Fibroblast of lung (primary cell): ENCODE results near the gene ADH6. TPM values are rescaled to one million over a fixed set of nuclear protein-coding genes. Genes with fewer than 3 reads are reported as not detected.
A peak's percentile ranks its signal among the peaks of the same experiment; 100 is the strongest.
"Not testable (repeated sequence)": the region's sequence is repeated elsewhere in the genome, so short reads cannot be mapped to it uniquely, and the experiment has no call there.

Experiments
- DNase-seq, 2 donors: peaks; one replicate each; pipeline versions ENCODE4 v3.0.0 to v3.0.0-alpha.2; 2010; ENCODE audit warnings: low read depth in 2 of 2
- H2AFZ ChIP-seq: 2 replicates; pipeline ENCODE4 v1.5.1; 2012; ENCODE audit warnings: low read length, control low read depth, inconsistent platforms
- H3K27ac ChIP-seq: 2 replicates; pipeline ENCODE4 v1.5.1; 2011; ENCODE audit warnings: low read length, control low read depth; ENCODE audit not compliant: insufficient read depth
- H3K27me3 ChIP-seq: 2 replicates; pipeline ENCODE4 v1.5.1; 2011; ENCODE audit warnings: mild to moderate bottlenecking, low read length; ENCODE audit not compliant: control insufficient read depth, insufficient read depth
- H3K36me3 ChIP-seq: 2 replicates; pipeline ENCODE4 v1.5.1; 2011; ENCODE audit warnings: low read length; ENCODE audit not compliant: control insufficient read depth, insufficient read depth
- H3K4me1 ChIP-seq: 2 replicates; pipeline ENCODE4 v1.5.1; 2011; ENCODE audit warnings: low read length; ENCODE audit not compliant: control insufficient read depth, insufficient read depth; ENCODE audit errors: extremely low read depth
- H3K4me2 ChIP-seq: 2 replicates; pipeline ENCODE4 v1.5.1; 2011; ENCODE audit warnings: low read length, control low read depth; ENCODE audit not compliant: insufficient read depth; ENCODE audit errors: extremely low read depth
- H3K4me3 ChIP-seq, 4 experiments: fragments of 200-600 bp in 1 of 4; sonication (generic) in 1 of 4; replicated peaks in 1 of 4; 2 replicates each; pipeline ENCODE4 v1.5.1; 2011 to 2016; ENCODE audit warnings: low read length in 4 of 4, low read depth in 3 of 4, mild to moderate bottlenecking in 3 of 4, control low read depth in 2 of 4, inconsistent platforms in 1 of 4, mixed read lengths in 1 of 4; ENCODE audit not compliant: insufficient read depth in 1 of 4; ENCODE audit errors: control extremely low read depth in 1 of 4
- H3K79me2 ChIP-seq: 2 replicates; pipeline ENCODE4 v1.5.1; 2012; ENCODE audit warnings: mild to moderate bottlenecking, low read length, inconsistent platforms; ENCODE audit not compliant: control insufficient read depth, insufficient read depth
- H3K9ac ChIP-seq: 2 replicates; pipeline ENCODE4 v1.5.1; 2011; ENCODE audit warnings: mild to moderate bottlenecking, low read length, control low read depth; ENCODE audit not compliant: insufficient read depth
- H3K9me3 ChIP-seq: 2 replicates; pipeline ENCODE4 v1.5.1; 2012; ENCODE audit warnings: low read depth, low read length; ENCODE audit not compliant: control insufficient read depth, insufficient read depth
- H4K20me1 ChIP-seq: 2 replicates; pipeline ENCODE4 v1.5.1; 2011; ENCODE audit warnings: low read length; ENCODE audit not compliant: control insufficient read depth, insufficient read depth; ENCODE audit errors: extremely low read depth
- EZH2 ChIP-seq: IDR thresholded peaks from 2 replicates; pipeline ENCODE4 v1.5.1; 2012; ENCODE audit warnings: low read length, control low read depth, mild to moderate bottlenecking; ENCODE audit errors: missing control alignments
- polyA plus RNA-seq, 2 donors: library from polyadenylated mRNA; depleted of rRNA in 1 of 2; stranded (reverse) in 1 of 2; unstranded in 1 of 2; fragments of >200 nt; gene quantifications; 2 replicates each; pipeline ENCODE4 v1.2.1, GENCODE V29; 2011 to 2012; ENCODE audit warnings: missing spikeins in 1 of 2
- total RNA-seq: library from RNA; depleted of rRNA; stranded (reverse); fragments of >200 nt; gene quantifications from 2 replicates; pipeline ENCODE4 v1.2.1, GENCODE V29; 2014
- TF ChIP-seq, protein P1 (sequence below), 2 donors: IDR thresholded peaks in 1 of 2; conservative IDR thresholded peaks in 1 of 2; 1 replicate in 1 of 2; 2 replicates in 1 of 2; pipeline ENCODE4 v1.5.1; 2011 to 2012; ENCODE audit warnings: low read length in 2 of 2, control low read depth in 1 of 2, inconsistent platforms in 1 of 2, low read depth in 1 of 2, mild to moderate bottlenecking in 1 of 2

ADH6 gene
- total and polyA plus RNA-seq, 2 donors (not counting 1 experiment from before 2014, with no cell fraction given) = 0.17 to 0.68 TPM

- DNase-seq = peak; percentile 3 to 50
Observed at GRCh38 chr4:99248714-99249113, 29.7 kb upstream of the ADH6 start.

GRCh38 chr4:99235955-99236354 lies 16.9 kb upstream of the ADH6 start:
- no peaks in the 10 kb centered on the region for H3K9me3 ChIP-seq
- H3K27me3 ChIP-seq = no peaks in the 10 kb centered on the region
- H3K9ac ChIP-seq = no peak overlapping the region
- DNase-seq = no peak
- no peak overlapping the region for H3K27ac ChIP-seq
- H3K4me1 ChIP-seq = no peaks in the 10 kb centered on the region
- H2AFZ ChIP-seq = no peak overlapping the region
- TF ChIP-seq EZH2 = no peak
- TF ChIP-seq, protein P1, sequence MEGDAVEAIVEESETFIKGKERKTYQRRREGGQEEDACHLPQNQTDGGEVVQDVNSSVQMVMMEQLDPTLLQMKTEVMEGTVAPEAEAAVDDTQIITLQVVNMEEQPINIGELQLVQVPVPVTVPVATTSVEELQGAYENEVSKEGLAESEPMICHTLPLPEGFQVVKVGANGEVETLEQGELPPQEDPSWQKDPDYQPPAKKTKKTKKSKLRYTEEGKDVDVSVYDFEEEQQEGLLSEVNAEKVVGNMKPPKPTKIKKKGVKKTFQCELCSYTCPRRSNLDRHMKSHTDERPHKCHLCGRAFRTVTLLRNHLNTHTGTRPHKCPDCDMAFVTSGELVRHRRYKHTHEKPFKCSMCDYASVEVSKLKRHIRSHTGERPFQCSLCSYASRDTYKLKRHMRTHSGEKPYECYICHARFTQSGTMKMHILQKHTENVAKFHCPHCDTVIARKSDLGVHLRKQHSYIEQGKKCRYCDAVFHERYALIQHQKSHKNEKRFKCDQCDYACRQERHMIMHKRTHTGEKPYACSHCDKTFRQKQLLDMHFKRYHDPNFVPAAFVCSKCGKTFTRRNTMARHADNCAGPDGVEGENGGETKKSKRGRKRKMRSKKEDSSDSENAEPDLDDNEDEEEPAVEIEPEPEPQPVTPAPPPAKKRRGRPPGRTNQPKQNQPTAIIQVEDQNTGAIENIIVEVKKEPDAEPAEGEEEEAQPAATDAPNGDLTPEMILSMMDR (conservative IDR thresholded peaks at IDR 0.05 in 1 of 2, IDR thresholded peaks at IDR 0.05 in 1 of 2; ENCODE audit: low read depth in 1 of 2, low read length in 2 of 2) = no peak
- no peaks in the 10 kb centered on the region for H3K79me2 ChIP-seq
- no peaks in the 10 kb centered on the region for H3K36me3 ChIP-seq
- no peak overlapping the region for H3K4me2 ChIP-seq
- no peaks in the 10 kb centered on the region for H4K20me1 ChIP-seq
- no peak overlapping the region for H3K4me3 ChIP-seq

More at GRCh38 chr4:99248714-99249113, 29.7 kb upstream of the ADH6 start:
- no peaks in the 10 kb centered on the region for H3K9me3 ChIP-seq
- no peak overlapping the region for H3K9ac ChIP-seq
- TF ChIP-seq, protein P1 (conservative IDR thresholded peaks at IDR 0.05 in 1 of 2, IDR thresholded peaks at IDR 0.05 in 1 of 2; ENCODE audit: low read depth in 1 of 2, low read length in 2 of 2) = no peak
- TF ChIP-seq EZH2 = no peak
- H3K27ac ChIP-seq = no peak overlapping the region
- H4K20me1 ChIP-seq = no peaks in the 10 kb centered on the region
- H3K4me2 ChIP-seq = no peak overlapping the region
- H3K36me3 ChIP-seq = no peaks in the 10 kb centered on the region
- H3K27me3 ChIP-seq = no peaks in the 10 kb centered on the region
- H3K4me1 ChIP-seq = no peaks in the 10 kb centered on the region
- no peak overlapping the region for H2AFZ ChIP-seq
- H3K79me2 ChIP-seq = no peaks in the 10 kb centered on the region
- no peak overlapping the region for H3K4me3 ChIP-seq

DNA sequence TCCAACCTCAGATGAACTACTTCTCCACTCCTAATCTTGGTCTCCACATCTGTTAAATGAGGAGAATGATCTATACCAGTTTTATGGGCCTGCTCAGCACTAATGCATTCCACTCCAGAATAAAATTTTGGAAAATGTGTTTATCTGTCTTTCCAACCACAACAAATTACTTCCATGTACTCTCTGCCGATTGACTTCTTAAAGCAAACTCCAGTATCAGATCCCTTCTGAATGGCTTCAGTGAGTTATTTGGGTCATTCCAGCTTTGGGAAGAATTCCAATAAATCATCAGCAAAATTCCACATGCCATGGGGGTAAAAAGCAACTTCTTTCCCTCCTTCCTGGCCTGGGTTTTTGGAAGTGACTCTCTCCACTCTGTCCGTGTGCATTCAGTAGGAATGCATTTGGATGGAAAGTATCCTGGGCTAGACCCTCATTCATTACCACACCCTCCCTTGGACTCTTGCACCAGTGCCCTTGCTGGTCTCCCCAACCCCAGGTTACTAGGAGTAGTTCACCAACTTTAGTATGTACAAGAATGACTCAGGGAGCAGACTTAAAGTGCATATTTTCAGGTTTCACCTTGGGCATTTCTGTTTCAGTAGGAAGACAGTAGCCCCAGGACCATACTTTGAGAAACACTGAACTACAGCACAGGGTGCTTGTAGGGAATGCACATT lies 15.4 kb upstream of the ADH6 start:
- no peak for DNase-seq
- H3K79me2 ChIP-seq = no peaks in the 10 kb centered on the region
- H3K4me3 ChIP-seq = no peak overlapping the region
- H3K9me3 ChIP-seq = no peaks in the 10 kb centered on the region
- no peaks in the 10 kb centered on the region for H4K20me1 ChIP-seq
- H2AFZ ChIP-seq = no peak overlapping the region
- H3K4me1 ChIP-seq = no peaks in the 10 kb centered on the region
- H3K27ac ChIP-seq = no peak overlapping the region
- no peak for TF ChIP-seq EZH2
- TF ChIP-seq, protein P1 (conservative IDR thresholded peaks at IDR 0.05 in 1 of 2, IDR thresholded peaks at IDR 0.05 in 1 of 2; ENCODE audit: low read depth in 1 of 2, low read length in 2 of 2) = no peak
- H3K36me3 ChIP-seq = no peaks in the 10 kb centered on the region
- no peak overlapping the region for H3K4me2 ChIP-seq
- no peak overlapping the region for H3K9ac ChIP-seq
- H3K27me3 ChIP-seq = no peaks in the 10 kb centered on the region

DNA sequence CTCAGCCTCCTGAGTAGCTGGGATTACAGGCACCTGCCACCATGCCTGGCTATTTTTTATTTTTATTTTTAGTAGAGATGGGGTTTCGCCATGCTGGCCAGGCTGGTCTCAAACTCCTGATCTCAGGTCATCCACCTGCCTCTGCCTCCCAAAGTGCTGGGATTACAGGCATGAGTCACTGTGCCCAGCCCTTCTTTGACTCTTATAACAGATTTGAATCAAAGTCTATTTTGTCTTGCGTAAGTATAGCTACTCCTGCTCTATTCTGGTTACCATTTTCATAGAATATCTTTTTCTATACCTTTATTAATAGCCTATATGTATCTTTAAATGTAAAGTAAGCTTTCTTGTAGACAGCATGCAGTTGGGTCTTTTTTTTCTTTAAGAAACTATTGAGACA lies 14.4 kb upstream of the ADH6 start:
- not testable (repeated sequence) for H2AFZ ChIP-seq, H3K4me1 ChIP-seq, H3K27me3 ChIP-seq, H3K27ac ChIP-seq, H4K20me1 ChIP-seq, H3K4me3 ChIP-seq, H3K79me2 ChIP-seq, DNase-seq, H3K36me3 ChIP-seq, H3K9ac ChIP-seq, H3K9me3 ChIP-seq, H3K4me2 ChIP-seq

- not testable (repeated sequence) for DNase-seq, H3K4me1 ChIP-seq, H3K4me2 ChIP-seq, H3K27me3 ChIP-seq, H3K36me3 ChIP-seq, H3K27ac ChIP-seq, H3K4me3 ChIP-seq, H3K79me2 ChIP-seq, H3K9me3 ChIP-seq, H3K9ac ChIP-seq, H2AFZ ChIP-seq, H4K20me1 ChIP-seq
Observed at GRCh38 chr4:99228706-99229105, 9.7 kb upstream of the ADH6 start.
